ENCODE results near the gene ARHGAP44.

- TF ChIP-seq TAF1 (IDR thresholded peaks at IDR 0.05; ENCODE audit: low read depth, low read length) = no peak
- TF ChIP-seq POLR2AphosphoS5 (IDR thresholded peaks at IDR 0.05; ENCODE audit: low read depth, low read length) = no peak
Observed at GRCh38 chr17:12928736-12929135, 139.4 kb downstream of the ARHGAP44 start.

All from GM12891 (cell line).